HG03378 (cell line): ENCODE measurements around the gene NUMBL.

Experiments
- ATAC-seq: cut with Tn5 transposase; IDR thresholded peaks from one replicate; pipeline ENCODE4 v1.9.1; 2021; ENCODE audit warnings: mild to moderate bottlenecking, moderate library complexity; ENCODE audit not compliant: unreplicated experiment

NUMBL gene

DNA sequence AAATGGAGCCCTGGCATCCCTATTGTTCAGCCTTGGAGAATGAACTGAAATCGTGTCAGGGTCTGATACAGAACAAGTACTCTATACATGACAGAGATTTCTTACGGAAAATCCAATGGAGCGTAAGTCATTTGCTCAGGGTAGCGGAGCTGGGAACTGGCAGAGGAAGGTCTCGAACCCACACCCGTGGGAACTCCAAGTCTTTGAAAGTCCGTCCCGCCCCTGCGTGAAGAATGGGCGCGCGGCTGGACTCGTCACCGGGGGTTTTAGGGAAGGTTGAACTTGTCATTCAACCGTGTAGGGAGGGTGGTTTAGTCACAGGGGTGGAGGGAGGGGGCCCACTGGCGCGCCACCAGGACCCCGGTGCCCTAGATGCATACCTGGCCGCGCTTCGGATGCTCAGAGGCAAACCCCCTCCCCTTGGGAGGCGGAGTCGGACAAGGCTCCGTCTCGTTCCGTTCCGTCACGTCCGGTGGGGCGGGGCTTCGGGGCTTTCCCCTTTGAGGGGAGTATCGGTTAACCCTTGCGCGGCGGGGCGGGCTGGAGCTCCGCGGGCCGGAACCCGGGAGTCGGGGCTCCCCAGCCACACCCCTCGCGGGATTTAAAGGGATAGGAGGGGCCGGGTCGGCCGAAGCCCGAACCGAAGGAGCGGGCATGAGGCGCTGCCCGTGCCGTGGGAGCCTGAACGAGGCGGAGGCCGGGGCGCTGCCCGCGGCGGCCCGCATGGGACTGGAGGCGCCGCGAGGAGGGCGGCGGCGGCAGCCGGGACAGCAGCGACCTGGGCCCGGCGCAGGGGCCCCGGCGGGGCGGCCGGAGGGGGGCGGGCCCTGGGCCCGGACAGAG is 26.3 kb upstream of the NUMBL start, which contains the start of the genes COQ8B and ITPKC:
COQ8B (minus strand) TSS at position 405 of the 843 bp plus-strand sequence. CDS start 2,254 bp downstream, outside the sequence.
ITPKC (plus strand) TSS at position 631 of the 843 bp plus-strand sequence; CDS start at position 655, 24 bp downstream.
- peak; percentile 64 for ATAC-seq

DNA sequence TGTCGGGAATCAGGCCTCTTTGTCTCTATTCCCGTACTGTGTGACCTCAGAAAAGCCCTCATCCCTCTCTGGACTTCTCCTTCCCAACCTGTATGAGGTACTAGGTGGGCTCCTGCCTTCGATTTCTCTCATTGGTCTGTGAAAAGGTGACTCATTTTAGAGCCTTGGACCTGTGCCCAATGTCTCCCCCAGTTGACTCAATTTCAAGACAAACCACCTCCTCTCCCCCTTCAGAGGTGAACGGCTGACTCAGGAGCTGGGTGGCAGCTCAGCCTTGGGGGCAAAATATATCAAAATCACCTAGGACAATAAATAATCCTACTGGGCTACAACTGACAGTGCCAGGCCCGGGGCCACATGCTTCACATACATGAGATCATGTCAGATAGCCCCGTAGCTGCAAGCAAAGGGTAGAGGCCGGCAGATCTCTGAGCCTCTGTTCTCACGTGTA is 25.6 kb upstream of the NUMBL start:
- no peak for ATAC-seq

DNA sequence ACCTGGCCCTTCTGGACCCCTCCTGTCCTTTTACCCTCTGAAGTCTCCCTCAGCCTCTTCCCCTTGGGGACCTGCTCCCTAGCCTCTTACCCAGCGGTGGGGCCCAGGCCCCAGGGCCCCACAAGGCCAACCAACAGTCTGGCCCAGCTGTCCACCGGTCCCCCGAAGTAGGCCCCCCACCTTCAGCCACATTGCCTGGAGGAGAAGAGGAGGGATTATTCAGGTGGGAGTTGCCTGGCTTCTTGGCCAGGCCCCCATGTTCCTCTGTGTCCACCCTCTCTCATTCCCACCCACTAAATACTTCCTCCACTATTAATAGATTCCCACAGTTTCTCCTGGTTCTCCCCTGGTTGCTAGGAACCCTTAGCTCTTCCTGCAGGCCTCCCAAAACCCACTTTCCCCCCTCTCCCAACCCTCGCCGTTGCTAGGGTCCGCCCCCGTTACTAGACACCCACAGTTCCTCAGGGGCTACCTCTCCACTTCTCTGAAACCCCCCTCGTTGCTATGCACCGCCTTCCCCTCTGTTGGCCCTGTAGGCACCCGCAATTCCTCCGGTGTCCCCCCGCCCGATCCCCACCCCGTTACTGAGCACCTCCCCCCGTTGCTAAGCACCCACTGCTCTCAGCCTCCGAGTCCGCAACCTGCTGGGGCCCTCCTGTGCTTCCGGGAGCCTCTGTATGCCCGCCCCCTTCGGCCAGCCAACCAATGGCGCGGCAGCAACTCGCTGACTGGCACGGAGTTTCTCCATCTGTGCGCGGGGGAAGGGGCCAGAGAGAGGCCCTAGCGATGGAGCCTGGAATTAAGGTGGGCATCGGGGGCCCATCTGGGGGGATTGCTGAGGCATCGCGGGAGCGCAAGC is 24.2 kb upstream of the NUMBL start:
- peak; percentile 52 for ATAC-seq

DNA sequence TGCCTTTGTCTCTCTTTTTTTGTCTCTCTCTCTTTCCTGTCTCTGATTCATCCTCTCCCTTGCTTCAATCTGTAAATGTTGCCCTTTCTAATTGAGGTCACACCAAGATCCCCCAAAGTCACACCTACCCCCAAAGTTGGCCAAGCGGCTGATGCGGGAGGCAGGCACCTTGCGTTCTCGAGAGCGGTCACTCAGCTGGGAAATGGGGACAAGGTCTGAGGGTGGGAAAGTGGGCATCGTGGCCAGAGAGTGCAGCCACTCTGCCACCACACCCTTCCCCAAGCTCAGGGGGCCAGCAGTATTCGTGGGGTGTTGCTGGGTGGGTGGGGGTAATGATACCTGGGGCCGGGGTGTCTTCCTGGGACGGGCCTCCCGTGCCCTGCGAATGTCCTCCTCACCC is 23.5 kb upstream of the NUMBL start:
- ATAC-seq: no peak

GRCh38 chr19:40709817-40710216 is 19.4 kb upstream of the NUMBL start:
- ATAC-seq: no peak

DNA sequence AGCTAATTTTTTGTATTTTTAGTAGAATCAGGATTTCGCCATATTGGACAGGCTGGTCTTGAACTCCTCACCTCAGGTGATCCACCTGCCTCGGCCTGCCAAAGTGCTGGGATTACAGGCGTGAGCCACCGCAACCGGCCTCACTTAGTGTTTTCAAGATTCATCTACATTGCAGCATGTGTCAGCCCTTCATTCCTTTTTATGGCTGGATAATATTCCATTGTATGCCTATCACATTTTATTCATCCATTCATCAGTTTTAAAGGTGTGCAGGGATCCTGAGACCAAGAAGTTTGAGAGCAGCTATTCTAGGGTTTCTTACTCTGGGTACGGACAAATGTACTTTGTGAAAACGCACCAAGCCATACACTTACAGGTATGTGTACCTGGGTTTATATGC is 17.2 kb upstream of the NUMBL start:
- no peak for ATAC-seq

GRCh38 chr19:40705950-40706619 is 15.6 kb upstream of the NUMBL start:
- ATAC-seq: no peak

DNA sequence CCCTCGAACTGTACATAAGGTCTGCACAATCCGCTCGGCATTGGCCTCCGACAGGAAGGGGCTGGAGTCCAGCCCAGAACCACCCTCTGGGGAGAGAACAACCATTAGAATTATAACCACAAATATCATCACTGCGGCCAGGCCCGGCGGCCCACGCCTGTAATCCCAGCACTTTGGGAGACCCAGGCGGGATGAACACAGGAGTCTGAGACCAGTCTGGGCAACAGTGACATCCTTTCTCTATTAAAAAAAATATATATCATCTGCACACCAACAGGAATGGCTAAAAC is 14.9 kb upstream of the NUMBL start:
- ATAC-seq: no peak

DNA sequence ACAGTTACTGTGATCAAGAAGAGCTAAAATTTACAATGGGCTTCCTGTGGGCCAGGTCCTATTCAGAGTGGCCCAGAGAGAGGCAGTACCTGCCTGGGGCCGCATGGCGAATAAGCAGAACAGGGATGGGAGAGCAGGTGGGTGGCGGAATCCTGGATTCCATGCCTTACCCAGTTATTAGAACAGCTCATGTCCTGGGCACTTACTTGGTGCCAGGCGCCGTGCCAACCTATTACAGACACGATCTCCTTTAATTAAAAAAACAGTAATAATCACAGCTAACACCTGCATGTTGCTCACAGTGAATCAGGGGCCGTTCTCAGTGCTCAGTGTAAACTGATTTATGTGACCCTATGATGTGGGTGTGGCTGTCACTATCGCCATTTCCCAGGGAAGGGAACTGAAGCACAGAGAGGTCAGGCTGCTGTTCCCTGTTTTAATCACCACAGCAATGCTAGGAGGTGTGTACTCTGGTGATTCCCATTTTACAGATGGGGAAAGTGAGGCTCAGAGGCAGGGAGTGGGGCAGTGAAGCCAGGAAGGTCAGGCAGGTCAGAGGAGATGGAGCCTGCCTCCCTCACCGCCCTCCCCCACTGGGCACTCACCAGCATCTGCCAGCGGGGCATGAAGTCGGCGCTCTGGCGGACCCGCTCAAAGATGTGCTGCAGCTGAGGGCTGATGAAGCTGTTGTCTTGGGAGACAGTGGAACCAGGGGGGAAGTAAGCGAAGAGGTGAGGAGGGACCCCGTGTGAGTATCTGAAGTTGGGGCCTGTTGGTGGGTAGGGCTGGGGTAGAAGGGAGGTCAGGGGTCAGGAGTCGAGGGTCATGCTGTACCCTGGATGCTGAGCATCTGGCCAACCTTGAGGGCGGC is 14.3 kb upstream of the NUMBL start:
- no peak for ATAC-seq

DNA sequence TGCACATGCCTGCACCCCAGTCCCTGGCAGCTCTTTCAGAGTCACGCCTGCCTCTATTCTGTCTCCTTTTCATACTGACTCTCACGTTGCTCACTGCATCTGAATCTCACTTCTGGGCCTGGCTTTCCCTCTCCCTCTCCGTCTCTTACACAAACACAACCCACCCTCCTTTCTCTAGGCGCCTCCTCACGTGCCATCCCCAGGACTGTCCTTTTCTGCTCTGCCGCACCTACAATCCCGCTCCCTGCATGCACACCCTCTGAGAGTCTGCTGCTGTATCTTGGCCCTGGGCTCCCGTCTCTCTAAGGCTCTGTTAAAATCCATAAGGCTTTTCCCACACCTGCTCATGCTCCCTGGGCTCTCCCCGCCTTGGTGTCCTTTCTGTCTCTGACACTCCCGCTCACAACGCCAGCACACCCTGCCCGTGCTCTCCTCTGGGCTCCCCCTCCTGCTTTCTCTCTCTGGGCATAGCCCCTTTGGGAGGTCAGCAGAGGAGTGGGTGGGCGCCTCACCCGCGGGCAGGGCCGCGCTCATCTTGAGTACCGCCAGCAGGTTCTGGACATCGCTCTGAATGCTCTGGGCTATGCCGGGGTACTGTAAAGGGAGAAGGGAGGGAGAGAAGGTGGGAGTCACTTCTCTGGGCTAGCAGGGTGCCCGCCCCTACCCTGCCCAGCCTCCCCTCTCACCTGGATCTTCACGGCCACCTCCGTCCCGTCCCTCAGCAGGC is 12.7 kb upstream of the NUMBL start:
- ATAC-seq: no peak

DNA sequence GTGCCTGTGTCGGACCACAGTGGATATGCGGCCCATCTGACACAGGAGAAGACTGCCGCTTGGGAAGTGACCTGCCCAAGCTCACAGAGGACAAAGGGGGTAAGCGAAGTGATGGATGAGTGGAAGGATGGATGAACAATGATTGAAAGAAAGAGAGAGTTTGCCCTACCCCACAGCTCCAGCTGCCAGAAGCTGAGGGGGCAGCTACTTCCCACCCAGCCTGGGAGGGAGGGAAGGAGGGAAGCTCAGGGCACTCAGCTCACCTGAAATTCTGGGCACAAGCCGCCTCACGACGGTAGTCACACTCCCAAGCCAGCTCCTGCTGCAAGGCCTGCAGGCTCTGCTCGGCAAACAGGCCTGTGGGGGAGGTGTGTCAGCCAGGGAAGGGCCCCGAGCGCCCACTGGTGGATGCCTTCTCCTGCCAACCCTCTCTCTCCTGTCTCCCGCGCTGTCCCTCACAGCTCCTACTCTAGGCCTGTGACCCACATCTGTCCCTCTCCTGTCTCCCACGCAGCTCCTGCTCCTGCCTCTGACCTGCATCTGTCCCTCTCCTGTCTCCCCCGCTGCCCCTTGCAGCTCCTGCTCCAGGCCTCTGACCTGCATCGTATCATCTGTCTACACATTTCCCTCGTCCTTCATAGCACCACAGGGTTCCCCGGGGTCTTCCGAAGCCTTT is 12.0 kb upstream of the NUMBL start:
- ATAC-seq: no peak

DNA sequence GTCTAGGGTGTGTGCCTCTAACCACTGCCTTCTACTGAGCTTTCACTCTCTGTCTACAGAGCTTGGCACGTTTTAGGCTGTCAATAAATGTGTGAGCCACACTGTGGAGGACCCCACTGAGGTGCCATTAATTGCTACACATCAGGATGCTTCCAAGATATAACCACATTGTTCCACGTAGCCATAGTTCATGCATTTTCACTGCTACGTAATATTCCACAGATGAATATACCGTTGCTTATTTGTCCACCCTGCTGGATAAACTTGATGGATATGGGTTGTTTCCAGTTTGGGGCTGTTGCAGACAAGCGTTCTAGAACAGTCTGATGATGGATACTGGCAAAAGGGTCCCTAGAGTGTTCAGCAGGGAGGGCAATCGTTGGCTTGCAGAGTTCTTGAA is 11.3 kb upstream of the NUMBL start:
- ATAC-seq: no peak

- ATAC-seq: no peak
These were observed 9.6 kb upstream of the NUMBL start for GRCh38 chr19:40700083-40700482.

- ATAC-seq: no peak
These were observed 6.6 kb upstream of the NUMBL start for GRCh38 chr19:40697007-40697406.

- ATAC-seq: no peak
These were observed 5.4 kb upstream of the NUMBL start for GRCh38 chr19:40695881-40696280.

GRCh38 chr19:40693896-40694295 is 3.4 kb upstream of the NUMBL start:
- ATAC-seq: no peak

GRCh38 chr19:40693150-40693788 is 2.8 kb upstream of the NUMBL start:
- ATAC-seq: no peak

DNA sequence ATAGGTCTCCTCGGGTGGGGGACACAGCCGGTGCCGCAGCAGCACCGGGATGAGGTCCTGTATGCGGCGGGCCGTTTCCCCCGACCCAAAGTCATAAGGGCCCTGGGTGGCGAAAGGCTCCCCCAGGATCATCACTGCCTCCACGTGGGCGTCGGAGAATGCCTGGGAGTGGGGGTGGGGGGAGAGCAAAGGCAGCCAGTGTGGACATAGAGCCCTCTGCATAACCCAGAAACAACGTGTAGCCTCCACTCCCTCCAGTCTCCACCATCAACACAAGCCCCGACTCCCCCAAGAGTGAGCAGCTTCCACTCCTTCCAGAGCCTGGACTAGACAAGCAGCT is 1.7 kb upstream of the NUMBL start:
- no peak for ATAC-seq
